HG02759 (cell line): Measurements from ENCODE around the gene ZNF506.
"Not testable (repeated sequence)": the region's sequence is repeated elsewhere in the genome, so short reads cannot be mapped to it uniquely, and the experiment has no call there.

Experiments
- ATAC-seq: cut with Tn5 transposase; IDR thresholded peaks from one replicate; pipeline ENCODE4 v1.9.1; 2021; ENCODE audit warnings: mild to moderate bottlenecking, moderate library complexity; ENCODE audit not compliant: unreplicated experiment

The ZNF506 gene

DNA sequence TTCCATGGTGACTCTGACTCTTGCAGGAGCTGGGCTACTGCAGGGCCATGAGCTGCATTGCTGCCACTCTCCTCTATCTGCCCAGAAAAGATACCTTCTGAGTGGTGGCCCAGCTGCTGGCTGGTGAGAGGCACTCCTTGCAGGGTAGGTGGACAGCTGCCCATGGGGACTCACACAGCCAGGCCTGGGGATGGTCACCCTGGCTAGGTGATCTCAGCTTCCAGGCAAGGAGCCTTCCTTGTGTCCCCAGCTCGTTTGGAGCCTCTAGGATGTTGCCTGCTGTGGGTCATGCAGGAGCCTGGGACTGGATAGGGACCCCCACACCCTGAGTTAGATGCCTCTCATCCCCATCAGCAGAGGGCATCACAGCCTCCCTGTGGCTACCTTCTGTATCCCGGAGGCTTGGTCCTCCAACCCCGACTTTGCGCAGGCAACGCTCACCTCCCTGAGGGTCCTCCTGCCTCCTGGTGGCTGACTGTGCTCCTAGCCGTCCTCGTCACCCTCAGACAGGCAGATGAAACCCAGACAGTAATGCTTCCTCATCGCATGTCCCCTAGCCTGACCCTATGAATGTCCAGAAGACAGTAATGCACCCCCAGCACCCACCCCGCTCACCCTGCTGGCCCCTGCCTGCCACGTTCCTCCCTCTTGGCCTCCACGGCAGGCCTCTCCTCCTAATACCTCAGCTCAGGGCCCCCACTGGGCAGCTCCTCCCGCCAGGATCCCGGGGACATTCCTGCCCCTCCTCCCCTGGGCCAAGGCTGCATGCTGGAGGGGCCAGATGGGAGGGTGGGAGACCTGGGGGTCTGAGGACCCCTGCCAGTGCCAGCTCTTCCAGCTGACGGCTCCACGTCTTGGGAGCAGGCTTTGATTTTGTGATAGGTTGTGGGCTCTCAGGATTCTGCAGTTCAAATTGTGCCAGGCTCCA lies 75.0 kb downstream of the ZNF506 start:
- ATAC-seq, result no peak

- no peak for ATAC-seq
These were observed 75.9 kb downstream of the ZNF506 start for GRCh38 chr19:19745496-19746285.

DNA sequence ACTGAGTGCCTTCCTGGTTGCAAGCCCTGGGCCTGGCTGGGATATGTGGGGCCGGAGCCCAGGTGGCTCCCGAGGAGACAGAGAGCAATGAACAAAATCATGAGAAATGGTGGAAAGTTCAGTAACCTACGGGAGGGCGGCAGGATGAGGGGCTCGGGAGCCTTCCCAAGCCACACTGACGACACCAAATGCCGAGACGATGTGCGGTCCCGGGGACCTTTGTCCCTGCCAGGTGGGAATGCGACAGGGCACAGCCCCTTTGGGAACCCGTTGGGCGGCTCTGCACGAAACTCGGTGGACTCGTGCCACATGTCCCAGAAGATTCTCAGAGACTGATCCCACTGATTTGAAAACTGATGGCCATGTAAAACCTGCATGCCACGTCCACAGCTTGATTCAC lies 76.9 kb downstream of the ZNF506 start:
- ATAC-seq, result no peak

GRCh38 chr19:19743921-19744320 lies 77.6 kb downstream of the ZNF506 start:
- ATAC-seq, result not testable (repeated sequence)

- no peak for ATAC-seq
These were observed 78.4 kb downstream of the ZNF506 start for GRCh38 chr19:19743176-19743575.

DNA sequence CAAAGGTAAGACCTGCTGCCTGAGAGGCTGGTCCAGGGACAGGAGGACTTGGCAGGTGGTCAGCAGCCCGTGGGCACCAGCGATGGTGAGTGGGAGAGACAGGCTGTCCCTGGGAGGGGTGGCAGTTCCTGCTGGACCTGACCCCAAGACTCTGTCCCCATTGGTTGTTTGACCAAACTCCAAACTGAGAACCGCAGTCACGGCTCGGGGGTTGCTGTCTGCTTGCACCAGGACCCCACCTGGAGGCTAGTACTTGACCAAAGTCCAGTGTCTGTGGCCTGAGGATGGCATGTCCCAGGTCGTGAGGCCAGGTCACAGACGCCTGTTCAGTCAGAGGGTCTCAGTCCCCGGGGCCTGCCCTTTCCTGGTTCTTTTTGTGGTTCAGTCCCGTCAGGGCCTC lies 78.8 kb downstream of the ZNF506 start:
- no peak for ATAC-seq
